ENCODE measurements around the gene CD163.
A peak's percentile ranks its signal among the peaks of the same experiment; 100 is the strongest.
"Not testable (repeated sequence)": the region's sequence is repeated elsewhere in the genome, so short reads cannot be mapped to it uniquely, and the experiment has no call there.

Gene CD163

GRCh38 chr12:7503686-7504415 lies at the start of gene CD163:
TSS of gene CD163 (minus strand) at chr12:7503777. CDS start at chr12:7503690, 87 bp downstream.
- no peak for DNase-seq (ENCODE audit: low read depth)

- DNase-seq (ENCODE audit: low read depth) = peak; percentile 1
These were observed 39.2 kb upstream of the CD163 start for GRCh38 chr12:7542813-7543212.

- no peak for DNase-seq (ENCODE audit: low read depth)
These were observed 38.5 kb upstream of the CD163 start for GRCh38 chr12:7542046-7542445.

- DNase-seq (ENCODE audit: low read depth) = no peak
These were observed 10.8 kb upstream of the CD163 start for GRCh38 chr12:7514416-7514815.

GRCh38 chr12:7512553-7512952 lies 9.0 kb upstream of the CD163 start:
- peak; percentile 81 for DNase-seq (ENCODE audit: low read depth)

- not testable (repeated sequence) for DNase-seq (ENCODE audit: low read depth)
These were observed 6.4 kb upstream of the CD163 start for GRCh38 chr12:7509793-7510470.

- no peak for DNase-seq (ENCODE audit: low read depth)
These were observed 965 bp downstream of the CD163 start for GRCh38 chr12:7502612-7503011.

GRCh38 chr12:7501031-7501588 lies 2.5 kb downstream of the CD163 start:
- no peak for DNase-seq (ENCODE audit: low read depth)

GRCh38 chr12:7499636-7500035 lies 3.9 kb downstream of the CD163 start:
- DNase-seq (ENCODE audit: low read depth) = no peak

- DNase-seq (ENCODE audit: low read depth) = peak; percentile 38
These were observed 4.8 kb downstream of the CD163 start for GRCh38 chr12:7498809-7499208.

GRCh38 chr12:7497661-7498060 lies 5.9 kb downstream of the CD163 start:
- no peak for DNase-seq (ENCODE audit: low read depth)

- DNase-seq (ENCODE audit: low read depth) = no peak
These were observed 7.1 kb downstream of the CD163 start for GRCh38 chr12:7496451-7496850.

GRCh38 chr12:7495136-7495535 lies 8.4 kb downstream of the CD163 start:
- no peak for DNase-seq (ENCODE audit: low read depth)

- DNase-seq (ENCODE audit: low read depth) = no peak
These were observed 10.6 kb downstream of the CD163 start for GRCh38 chr12:7493006-7493405.

- no peak for DNase-seq (ENCODE audit: low read depth)
These were observed 17.1 kb downstream of the CD163 start for GRCh38 chr12:7486512-7486911.

GRCh38 chr12:7485095-7485494 lies 18.5 kb downstream of the CD163 start:
- DNase-seq (ENCODE audit: low read depth) = no peak

- no peak for DNase-seq (ENCODE audit: low read depth)
These were observed 20.2 kb downstream of the CD163 start for GRCh38 chr12:7483343-7483742.

- DNase-seq (ENCODE audit: low read depth) = no peak
These were observed 23.8 kb downstream of the CD163 start for GRCh38 chr12:7479771-7480170.

GRCh38 chr12:7472060-7472459 lies 31.5 kb downstream of the CD163 start:
- DNase-seq (ENCODE audit: low read depth) = no peak

GRCh38 chr12:7460375-7461259 lies 43.0 kb downstream of the CD163 start:
- peak; percentile 5 for DNase-seq (ENCODE audit: low read depth)

- no peak for DNase-seq (ENCODE audit: low read depth)
These were observed 43.6 kb downstream of the CD163 start for GRCh38 chr12:7459973-7460372.

- no peak for DNase-seq (ENCODE audit: low read depth)
These were observed 51.8 kb downstream of the CD163 start for GRCh38 chr12:7451756-7452155.

All from non-pigmented ciliary epithelial cell (primary cell).